ENCODE measurements around the gene INAFM2. TPM values are rescaled to one million over a fixed set of nuclear protein-coding genes. Genes with fewer than 3 reads are reported as not detected.

INAFM2 gene
- total and polyA plus RNA-seq, 12 donors = 19.8 to 63.9 (median 40.9) TPM

GRCh38 chr15:40298216-40298935, 25.1 kb upstream of the INAFM2 start:
- Histone ChIP-seq H3K4me3 (no peak overlapping the region), H3K27me3 (peaks cover 0 to 3% (median 0%) of the 10 kb centered on the region in 7 donors), H3K27ac (no peak overlapping the region), H3K9me3 (peaks cover 0 to 18% (median 0%) of the 10 kb centered on the region in 11 donors), H3K4me1 (peaks cover 4 to 40% (median 27%) of the 10 kb centered on the region in 9 donors), H3K36me3 (peaks cover 0 to 89% (median 0%) of the 10 kb centered on the region in 9 donors)
- ATAC-seq (no peak), DNase-seq (no peak)
- WGBS, 2 donors = 89 to 92% methylated on average over 17 of the region's 17 CpGs
- no peak for TF ChIP-seq CTCF (IDR thresholded peaks at IDR 0.05)
- intact Hi-C loops (cut with DNase I) = no loop called here

GRCh38 chr15:40300367-40300766, 23.1 kb upstream of the INAFM2 start:
- Histone ChIP-seq H3K36me3 (peaks cover 0 to 75% (median 0%) of the 10 kb centered on the region in 9 donors), H3K27ac (no peak overlapping the region), H3K4me1 (peaks cover 4 to 37% (median 24%) of the 10 kb centered on the region in 9 donors), H3K9me3 (peaks cover 0 to 18% (median 0%) of the 10 kb centered on the region in 11 donors), H3K27me3 (no peaks in the 10 kb centered on the region), H3K4me3 (no peak overlapping the region)
- ATAC-seq (no peak), DNase-seq (no peak)
- TF ChIP-seq CTCF (IDR thresholded peaks at IDR 0.05) = no peak
- WGBS, 2 donors = 96 to 100% methylated on average over 2 of the region's 2 CpGs
- intact Hi-C loops (cut with DNase I) = no loop called here

GRCh38 chr15:40300771-40301170, 22.7 kb upstream of the INAFM2 start:
- H3K27ac ChIP-seq = peak overlapping the region in 1 of 10 donors; percentile 49
- DNase-seq = no peak
- H3K4me3 ChIP-seq = no peak overlapping the region
- intact Hi-C loops (cut with DNase I) = no loop called here
- no peak for TF ChIP-seq CTCF (IDR thresholded peaks at IDR 0.05)
- peaks cover 4 to 41% (median 21%) of the 10 kb centered on the region in 9 donors for H3K4me1 ChIP-seq
- peaks cover 0 to 71% (median 0%) of the 10 kb centered on the region in 9 donors for H3K36me3 ChIP-seq
- H3K27me3 ChIP-seq = no peaks in the 10 kb centered on the region
- H3K9me3 ChIP-seq = peaks cover 0 to 18% (median 0%) of the 10 kb centered on the region in 11 donors
- no peak for ATAC-seq
- 89 to 94% methylated on average over 2 of the region's 2 CpGs for WGBS, 2 donors

GRCh38 chr15:40301467-40302179, 21.9 kb upstream of the INAFM2 start:
- Histone ChIP-seq H3K4me3 (no peak overlapping the region), H3K36me3 (peaks cover 0 to 64% (median 0%) of the 10 kb centered on the region in 9 donors), H3K27me3 (no peaks in the 10 kb centered on the region), H3K27ac (peak overlapping the region in 4 of 10 donors; percentile 22 to 49 (median 34)), H3K9me3 (peaks cover 0 to 18% (median 0%) of the 10 kb centered on the region in 11 donors), H3K4me1 (peaks cover under 1 to 43% (median 13%) of the 10 kb centered on the region in 9 donors)
- DNase-seq (no peak), ATAC-seq (peak in 7 of 8 donors; percentile 32 to 69 (median 48))
- intact Hi-C loops (cut with DNase I) = no loop called here
- WGBS, 2 donors = 29 to 44% methylated on average over 12 of the region's 12 CpGs
- TF ChIP-seq CTCF (IDR thresholded peaks at IDR 0.05) = no peak

All from heart right ventricle (tissue), 16 donors.